DOHH2 (cell line): ENCODE measurements around the gene HLTF.

Source experiments
- H3F3A ChIP-seq: fragments of 200-600 bp; sonication (generic), shearing (Covaris generic); 2 replicates; pipeline ENCODE4 v1.6.0; 2016; ENCODE audit warnings: antibody characterized with exemption, mild to moderate bottlenecking; ENCODE audit not compliant: control insufficient read depth, insufficient read depth
- H3K27ac ChIP-seq: fragments of 200-600 bp; sonication (generic); 2 replicates; pipeline ENCODE4 v1.5.1; 2014; ENCODE audit warnings: low read depth, mild to moderate bottlenecking, low read length, moderate library complexity
- H3K27me3 ChIP-seq: fragments of 200-600 bp; sonication (generic); 2 replicates; pipeline ENCODE4 v1.6.1; 2014; ENCODE audit warnings: mild to moderate bottlenecking, low read length, mixed read lengths; ENCODE audit not compliant: control insufficient read depth
- H3K36me3 ChIP-seq: fragments of 200-600 bp; sonication (generic); 2 replicates; pipeline ENCODE4 v1.6.1; 2014; ENCODE audit warnings: mild to moderate bottlenecking, low read length, moderate library complexity, mixed read lengths; ENCODE audit not compliant: control insufficient read depth
- H3K4me1 ChIP-seq: fragments of 200-600 bp; sonication (generic); 2 replicates; pipeline ENCODE4 v1.6.1; 2014; ENCODE audit warnings: mild to moderate bottlenecking, low read length, mixed read lengths; ENCODE audit not compliant: control insufficient read depth
- H3K4me2 ChIP-seq: fragments of 200-600 bp; sonication (generic); 2 replicates; pipeline ENCODE4 v1.6.0; 2014; ENCODE audit warnings: mild to moderate bottlenecking, low read length, moderate library complexity
- H3K4me3 ChIP-seq: fragments of 200-600 bp; sonication (generic); 2 replicates; pipeline ENCODE4 v1.5.1; 2014; ENCODE audit warnings: mild to moderate bottlenecking, low read length, mixed read lengths
- H3K79me2 ChIP-seq: fragments of 200-600 bp; sonication (generic); 2 replicates; pipeline ENCODE4 v1.6.1; 2014; ENCODE audit warnings: mild to moderate bottlenecking, low read length, mixed read lengths; ENCODE audit not compliant: control insufficient read depth
- H3K9me2 ChIP-seq: fragments of 200-600 bp; sonication (generic); replicated peaks from 2 replicates; pipeline ENCODE4 v1.6.1; 2014; ENCODE audit warnings: mild to moderate bottlenecking, low read length, mixed read lengths; ENCODE audit not compliant: control insufficient read depth
- H3K9me3 ChIP-seq: fragments of 200-600 bp; sonication (generic); 2 replicates; pipeline ENCODE4 v1.6.1; 2014; ENCODE audit warnings: antibody characterized with exemption, low read length, mixed read lengths; ENCODE audit not compliant: control insufficient read depth, insufficient read depth
- H4K20me1 ChIP-seq: fragments of 200-600 bp; sonication (generic); 2 replicates; pipeline ENCODE4 v1.6.0; 2014; ENCODE audit warnings: low read depth, mild to moderate bottlenecking, antibody characterized with exemption, low read length, moderate library complexity; ENCODE audit not compliant: control insufficient read depth, insufficient read depth
- EZH2phosphoT487 ChIP-seq: fragments of 200-600 bp; sonication (generic); IDR thresholded peaks from 2 replicates; pipeline ENCODE4 v1.6.1; 2017; ENCODE audit warnings: borderline replicate concordance, mild to moderate bottlenecking, antibody characterized with exemption, low read length, moderate library complexity, mixed read lengths
- TF ChIP-seq, protein P1 (sequence below): fragments of 200-600 bp; sonication (generic); IDR thresholded peaks from one replicate; pipeline ENCODE4 v1.5.1; 2014; ENCODE audit warnings: antibody characterized with exemption, mild to moderate bottlenecking, low read depth, low read length; ENCODE audit not compliant: poor library complexity, severe bottlenecking

The HLTF gene

DNA sequence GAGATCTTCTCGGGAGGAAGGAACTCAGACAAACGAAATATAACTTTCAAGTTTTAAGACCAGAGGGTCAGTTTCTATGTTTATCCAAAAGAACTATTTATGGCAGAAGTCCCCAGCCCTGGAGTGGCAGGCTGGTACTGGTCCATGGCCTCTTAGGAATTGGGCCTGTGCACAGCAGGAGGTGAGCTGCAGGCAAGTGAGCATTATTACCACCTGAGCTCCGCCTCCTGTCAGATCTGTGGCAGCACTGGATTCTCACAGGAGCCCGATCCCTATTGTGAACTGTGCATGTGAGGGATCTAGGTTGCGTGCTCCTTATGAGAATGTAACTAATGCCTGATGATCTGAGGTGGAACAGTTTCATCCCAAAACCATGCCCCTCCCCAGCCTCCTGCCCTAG, 28.8 kb upstream of the HLTF start:
- no peaks in the 10 kb centered on the region for H4K20me1 ChIP-seq
- H3K4me3 ChIP-seq, result no peak overlapping the region
- TF ChIP-seq, protein P1, sequence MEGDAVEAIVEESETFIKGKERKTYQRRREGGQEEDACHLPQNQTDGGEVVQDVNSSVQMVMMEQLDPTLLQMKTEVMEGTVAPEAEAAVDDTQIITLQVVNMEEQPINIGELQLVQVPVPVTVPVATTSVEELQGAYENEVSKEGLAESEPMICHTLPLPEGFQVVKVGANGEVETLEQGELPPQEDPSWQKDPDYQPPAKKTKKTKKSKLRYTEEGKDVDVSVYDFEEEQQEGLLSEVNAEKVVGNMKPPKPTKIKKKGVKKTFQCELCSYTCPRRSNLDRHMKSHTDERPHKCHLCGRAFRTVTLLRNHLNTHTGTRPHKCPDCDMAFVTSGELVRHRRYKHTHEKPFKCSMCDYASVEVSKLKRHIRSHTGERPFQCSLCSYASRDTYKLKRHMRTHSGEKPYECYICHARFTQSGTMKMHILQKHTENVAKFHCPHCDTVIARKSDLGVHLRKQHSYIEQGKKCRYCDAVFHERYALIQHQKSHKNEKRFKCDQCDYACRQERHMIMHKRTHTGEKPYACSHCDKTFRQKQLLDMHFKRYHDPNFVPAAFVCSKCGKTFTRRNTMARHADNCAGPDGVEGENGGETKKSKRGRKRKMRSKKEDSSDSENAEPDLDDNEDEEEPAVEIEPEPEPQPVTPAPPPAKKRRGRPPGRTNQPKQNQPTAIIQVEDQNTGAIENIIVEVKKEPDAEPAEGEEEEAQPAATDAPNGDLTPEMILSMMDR, result no peak
- TF ChIP-seq EZH2phosphoT487, result no peak
- no peaks in the 10 kb centered on the region for H3K9me3 ChIP-seq
- H3K79me2 ChIP-seq, result no peaks in the 10 kb centered on the region
- no peak overlapping the region for H3K4me2 ChIP-seq
- H3K4me1 ChIP-seq, result no peaks in the 10 kb centered on the region
- H3K27me3 ChIP-seq, result no peaks in the 10 kb centered on the region
- no peaks in the 10 kb centered on the region for H3F3A ChIP-seq
- no peaks in the 10 kb centered on the region for H3K36me3 ChIP-seq
- no peak overlapping the region for H3K27ac ChIP-seq
- H3K9me2 ChIP-seq, result no peaks in the 10 kb centered on the region

DNA sequence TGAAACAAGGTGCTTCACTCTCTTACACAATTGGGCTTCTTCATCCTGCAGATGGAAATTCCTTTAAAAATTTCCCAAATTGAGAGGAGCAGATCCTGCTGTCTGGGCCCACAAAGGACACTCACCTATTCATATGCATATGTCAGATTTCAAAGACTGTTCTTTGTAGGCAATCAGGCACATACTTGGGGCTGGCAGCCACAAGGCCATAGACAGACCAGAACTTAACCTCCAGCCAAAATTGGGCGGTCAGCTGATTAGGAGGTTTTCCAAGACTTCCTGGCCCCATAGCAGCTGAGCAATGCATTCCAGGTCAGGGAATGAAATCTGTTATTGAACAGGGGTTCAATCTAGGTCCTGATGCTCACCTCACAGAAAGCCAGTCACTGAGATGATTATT, 28.1 kb upstream of the HLTF start:
- H4K20me1 ChIP-seq, result no peaks in the 10 kb centered on the region
- no peaks in the 10 kb centered on the region for H3K27me3 ChIP-seq
- no peaks in the 10 kb centered on the region for H3K4me1 ChIP-seq
- no peak overlapping the region for H3K27ac ChIP-seq
- no peaks in the 10 kb centered on the region for H3K79me2 ChIP-seq
- H3K9me2 ChIP-seq, result no peaks in the 10 kb centered on the region
- H3F3A ChIP-seq, result no peaks in the 10 kb centered on the region
- H3K9me3 ChIP-seq, result no peaks in the 10 kb centered on the region
- H3K36me3 ChIP-seq, result no peaks in the 10 kb centered on the region
- TF ChIP-seq, protein P1, result no peak
- TF ChIP-seq EZH2phosphoT487, result no peak
- no peak overlapping the region for H3K4me3 ChIP-seq
- H3K4me2 ChIP-seq, result no peak overlapping the region

DNA sequence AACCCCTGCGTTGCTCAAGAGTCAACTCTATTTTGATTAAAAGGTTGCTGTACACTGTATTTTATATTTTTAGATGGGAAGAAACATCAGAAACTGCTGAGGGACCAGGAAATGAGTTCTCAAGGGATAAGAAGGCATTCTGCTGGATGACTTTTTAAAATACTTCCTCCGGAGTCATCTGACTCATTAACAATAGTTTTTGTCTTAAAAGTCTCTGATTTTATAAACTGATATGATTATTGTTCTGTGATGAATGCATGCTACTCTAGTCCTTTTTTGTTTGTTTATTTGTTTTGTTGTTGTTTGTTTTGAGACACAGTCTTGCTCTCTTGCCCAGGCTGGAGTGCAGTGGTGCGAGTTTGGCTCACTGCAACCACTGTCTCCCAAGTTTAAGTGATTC, 18.2 kb upstream of the HLTF start:
- Histone ChIP-seq H3K9me2 (no peaks in the 10 kb centered on the region), H3K79me2 (no peaks in the 10 kb centered on the region), H3K9me3 (no peaks in the 10 kb centered on the region), H3K36me3 (no peaks in the 10 kb centered on the region), H4K20me1 (no peaks in the 10 kb centered on the region), H3F3A (no peaks in the 10 kb centered on the region), H3K27me3 (0 out of 2 replicates have a peak, but pooled peaks cover 3% of the 10 kb centered on the region), H3K4me1 (no peaks in the 10 kb centered on the region), H3K4me3 (no peak overlapping the region), H3K27ac (no peak overlapping the region), H3K4me2 (no peak overlapping the region)
- TF ChIP-seq, protein P1, result no peak
- no peak for TF ChIP-seq EZH2phosphoT487

DNA sequence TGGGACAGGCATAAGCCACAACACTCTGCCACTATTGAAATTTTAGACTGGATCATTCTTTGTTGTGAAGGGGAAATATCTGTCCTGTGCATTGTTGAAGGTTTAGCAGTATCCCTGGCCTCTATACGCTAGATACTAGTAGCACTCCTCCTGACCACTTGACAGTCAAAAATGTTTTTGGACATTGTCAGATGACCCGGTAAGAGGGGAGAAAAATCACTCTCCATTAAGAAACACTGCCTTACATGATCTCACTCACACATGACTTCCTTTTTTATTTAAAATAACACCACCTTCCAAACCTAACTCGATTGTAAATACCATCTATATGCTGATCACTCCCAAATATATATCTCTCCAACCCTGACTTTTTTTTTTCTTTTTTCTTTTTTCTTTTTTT, 15.3 kb upstream of the HLTF start:
- no peaks in the 10 kb centered on the region for H3K9me3 ChIP-seq
- H3K9me2 ChIP-seq, result no peaks in the 10 kb centered on the region
- H3K27me3 ChIP-seq, result 0 out of 2 replicates have a peak, but pooled peaks cover 3% of the 10 kb centered on the region
- no peak overlapping the region for H3K4me2 ChIP-seq
- H3K79me2 ChIP-seq, result no peaks in the 10 kb centered on the region
- H3K36me3 ChIP-seq, result no peaks in the 10 kb centered on the region
- TF ChIP-seq, protein P1, result no peak
- no peak for TF ChIP-seq EZH2phosphoT487
- H4K20me1 ChIP-seq, result no peaks in the 10 kb centered on the region
- H3K27ac ChIP-seq, result no peak overlapping the region
- no peak overlapping the region for H3K4me3 ChIP-seq
- no peaks in the 10 kb centered on the region for H3K4me1 ChIP-seq
- no peaks in the 10 kb centered on the region for H3F3A ChIP-seq
